ENCODE measurements around the gene ACVR1B. TPM values are rescaled to one million over a fixed set of nuclear protein-coding genes. Genes with fewer than 3 reads are reported as not detected.

Gene ACVR1B
- total and polyA plus RNA-seq, 9 of the 15 experiments (the other 6 are each of a cell fraction or from before 2014, with no cell fraction given), result 0.97 to 15.1 (median 6.8) TPM

DNA sequence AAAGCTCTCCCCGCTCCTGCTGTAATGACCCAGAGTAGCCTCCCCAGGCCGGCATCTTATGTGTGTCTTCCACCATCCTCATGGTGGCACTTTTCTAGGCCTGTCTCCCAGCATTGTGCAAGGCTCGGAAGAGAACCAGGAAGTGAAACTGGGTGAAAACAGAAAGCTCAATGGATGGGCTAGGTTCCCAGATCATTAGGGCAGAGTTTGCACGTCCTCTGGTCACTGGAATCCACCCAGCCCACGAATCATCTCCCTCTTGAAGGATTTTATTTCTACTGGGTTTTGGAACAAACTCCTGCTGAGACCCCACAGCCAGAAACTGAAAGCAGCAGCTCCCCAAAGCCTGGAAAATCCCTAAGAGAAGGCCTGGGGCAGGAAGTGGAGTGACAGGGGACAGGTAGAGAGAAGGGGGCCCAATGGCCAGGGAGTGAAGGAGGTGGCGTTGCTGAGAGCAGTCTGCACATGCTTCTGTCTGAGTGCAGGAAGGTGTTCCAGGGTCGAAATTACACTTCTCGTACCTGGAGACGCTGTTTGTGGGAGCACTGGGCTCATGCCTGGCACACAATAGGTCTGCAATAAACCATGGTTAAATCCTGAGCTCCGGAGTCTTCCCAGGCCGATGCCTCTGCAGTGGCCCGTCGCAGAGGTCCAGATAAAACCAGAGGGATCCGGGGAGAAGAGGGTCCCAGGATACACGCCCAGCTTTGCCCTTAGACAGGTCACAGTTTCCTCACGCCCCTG lies 28.6 kb upstream of the ACVR1B start:
- BruUV-seq (replicated peaks), result no TSS peak
- Histone ChIP-seq H3K9me3 (replicated peaks; ENCODE audit: control insufficient read depth, insufficient read depth, low read depth, low read length) (no peaks in the 10 kb centered on the region), H3K4me3 (no peak overlapping the region), H4K20me1 (replicated peaks; ENCODE audit: control insufficient read depth, insufficient read depth, low read length) (peaks cover 8% of the 10 kb centered on the region; the same call in 1 of the 2 replicates), H2AFZ (ENCODE audit: low read depth, low read length) (peak overlapping the region; percentile 33; the same call in 1 of the 2 replicates), H3K4me1 (replicated peaks in 1 of 2; ENCODE audit: control insufficient read depth in 2 of 2, insufficient read depth in 2 of 2, low read length in 2 of 2) (peaks cover 36 to 40% of the 10 kb centered on the region in 2 experiments), H3K9ac (ENCODE audit: insufficient read depth in 1 of 2, low read depth in 2 of 2, low read length in 2 of 2) (no peak overlapping the region; a peak in 1 of 4 replicates), H3K36me3 (ENCODE audit: control insufficient read depth, insufficient read depth, low read length) (no peaks in the 10 kb centered on the region), H3K79me2 (ENCODE audit: control insufficient read depth, insufficient read depth, low read length) (no peaks in the 10 kb centered on the region), H3K27me3 (ENCODE audit: control insufficient read depth in 2 of 2, insufficient read depth in 2 of 2, low read length in 2 of 2) (no peaks in the 10 kb centered on the region), H3K27ac (ENCODE audit: extremely low read depth, low read depth, low read length) (no peak overlapping the region), H3K9me1 (ENCODE audit: control insufficient read depth, insufficient read depth, low read length) (no peaks in the 10 kb centered on the region), H3K4me2 (ENCODE audit: insufficient read depth, low read length) (no peak overlapping the region)
- 43% methylated on average over 15 of the region's 16 CpGs for WGBS (ENCODE audit: insufficient coverage, low coverage, missing lambda C conversion rate)
- TF ChIP-seq CEBPB (tag; IDR thresholded peaks at IDR 0.05), result peak; percentile 52; the same call in 1 of the 2 replicates
- TF ChIP-seq, protein P1, sequence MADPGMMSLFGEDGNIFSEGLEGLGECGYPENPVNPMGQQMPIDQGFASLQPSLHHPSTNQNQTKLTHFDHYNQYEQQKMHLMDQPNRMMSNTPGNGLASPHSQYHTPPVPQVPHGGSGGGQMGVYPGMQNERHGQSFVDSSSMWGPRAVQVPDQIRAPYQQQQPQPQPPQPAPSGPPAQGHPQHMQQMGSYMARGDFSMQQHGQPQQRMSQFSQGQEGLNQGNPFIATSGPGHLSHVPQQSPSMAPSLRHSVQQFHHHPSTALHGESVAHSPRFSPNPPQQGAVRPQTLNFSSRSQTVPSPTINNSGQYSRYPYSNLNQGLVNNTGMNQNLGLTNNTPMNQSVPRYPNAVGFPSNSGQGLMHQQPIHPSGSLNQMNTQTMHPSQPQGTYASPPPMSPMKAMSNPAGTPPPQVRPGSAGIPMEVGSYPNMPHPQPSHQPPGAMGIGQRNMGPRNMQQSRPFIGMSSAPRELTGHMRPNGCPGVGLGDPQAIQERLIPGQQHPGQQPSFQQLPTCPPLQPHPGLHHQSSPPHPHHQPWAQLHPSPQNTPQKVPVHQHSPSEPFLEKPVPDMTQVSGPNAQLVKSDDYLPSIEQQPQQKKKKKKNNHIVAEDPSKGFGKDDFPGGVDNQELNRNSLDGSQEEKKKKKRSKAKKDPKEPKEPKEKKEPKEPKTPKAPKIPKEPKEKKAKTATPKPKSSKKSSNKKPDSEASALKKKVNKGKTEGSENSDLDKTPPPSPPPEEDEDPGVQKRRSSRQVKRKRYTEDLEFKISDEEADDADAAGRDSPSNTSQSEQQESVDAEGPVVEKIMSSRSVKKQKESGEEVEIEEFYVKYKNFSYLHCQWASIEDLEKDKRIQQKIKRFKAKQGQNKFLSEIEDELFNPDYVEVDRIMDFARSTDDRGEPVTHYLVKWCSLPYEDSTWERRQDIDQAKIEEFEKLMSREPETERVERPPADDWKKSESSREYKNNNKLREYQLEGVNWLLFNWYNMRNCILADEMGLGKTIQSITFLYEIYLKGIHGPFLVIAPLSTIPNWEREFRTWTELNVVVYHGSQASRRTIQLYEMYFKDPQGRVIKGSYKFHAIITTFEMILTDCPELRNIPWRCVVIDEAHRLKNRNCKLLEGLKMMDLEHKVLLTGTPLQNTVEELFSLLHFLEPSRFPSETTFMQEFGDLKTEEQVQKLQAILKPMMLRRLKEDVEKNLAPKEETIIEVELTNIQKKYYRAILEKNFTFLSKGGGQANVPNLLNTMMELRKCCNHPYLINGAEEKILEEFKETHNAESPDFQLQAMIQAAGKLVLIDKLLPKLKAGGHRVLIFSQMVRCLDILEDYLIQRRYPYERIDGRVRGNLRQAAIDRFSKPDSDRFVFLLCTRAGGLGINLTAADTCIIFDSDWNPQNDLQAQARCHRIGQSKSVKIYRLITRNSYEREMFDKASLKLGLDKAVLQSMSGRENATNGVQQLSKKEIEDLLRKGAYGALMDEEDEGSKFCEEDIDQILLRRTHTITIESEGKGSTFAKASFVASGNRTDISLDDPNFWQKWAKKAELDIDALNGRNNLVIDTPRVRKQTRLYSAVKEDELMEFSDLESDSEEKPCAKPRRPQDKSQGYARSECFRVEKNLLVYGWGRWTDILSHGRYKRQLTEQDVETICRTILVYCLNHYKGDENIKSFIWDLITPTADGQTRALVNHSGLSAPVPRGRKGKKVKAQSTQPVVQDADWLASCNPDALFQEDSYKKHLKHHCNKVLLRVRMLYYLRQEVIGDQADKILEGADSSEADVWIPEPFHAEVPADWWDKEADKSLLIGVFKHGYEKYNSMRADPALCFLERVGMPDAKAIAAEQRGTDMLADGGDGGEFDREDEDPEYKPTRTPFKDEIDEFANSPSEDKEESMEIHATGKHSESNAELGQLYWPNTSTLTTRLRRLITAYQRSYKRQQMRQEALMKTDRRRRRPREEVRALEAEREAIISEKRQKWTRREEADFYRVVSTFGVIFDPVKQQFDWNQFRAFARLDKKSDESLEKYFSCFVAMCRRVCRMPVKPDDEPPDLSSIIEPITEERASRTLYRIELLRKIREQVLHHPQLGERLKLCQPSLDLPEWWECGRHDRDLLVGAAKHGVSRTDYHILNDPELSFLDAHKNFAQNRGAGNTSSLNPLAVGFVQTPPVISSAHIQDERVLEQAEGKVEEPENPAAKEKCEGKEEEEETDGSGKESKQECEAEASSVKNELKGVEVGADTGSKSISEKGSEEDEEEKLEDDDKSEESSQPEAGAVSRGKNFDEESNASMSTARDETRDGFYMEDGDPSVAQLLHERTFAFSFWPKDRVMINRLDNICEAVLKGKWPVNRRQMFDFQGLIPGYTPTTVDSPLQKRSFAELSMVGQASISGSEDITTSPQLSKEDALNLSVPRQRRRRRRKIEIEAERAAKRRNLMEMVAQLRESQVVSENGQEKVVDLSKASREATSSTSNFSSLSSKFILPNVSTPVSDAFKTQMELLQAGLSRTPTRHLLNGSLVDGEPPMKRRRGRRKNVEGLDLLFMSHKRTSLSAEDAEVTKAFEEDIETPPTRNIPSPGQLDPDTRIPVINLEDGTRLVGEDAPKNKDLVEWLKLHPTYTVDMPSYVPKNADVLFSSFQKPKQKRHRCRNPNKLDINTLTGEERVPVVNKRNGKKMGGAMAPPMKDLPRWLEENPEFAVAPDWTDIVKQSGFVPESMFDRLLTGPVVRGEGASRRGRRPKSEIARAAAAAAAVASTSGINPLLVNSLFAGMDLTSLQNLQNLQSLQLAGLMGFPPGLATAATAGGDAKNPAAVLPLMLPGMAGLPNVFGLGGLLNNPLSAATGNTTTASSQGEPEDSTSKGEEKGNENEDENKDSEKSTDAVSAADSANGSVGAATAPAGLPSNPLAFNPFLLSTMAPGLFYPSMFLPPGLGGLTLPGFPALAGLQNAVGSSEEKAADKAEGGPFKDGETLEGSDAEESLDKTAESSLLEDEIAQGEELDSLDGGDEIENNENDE (IDR thresholded peaks at IDR 0.05; ENCODE audit: low read depth, low read length), result no peak
- FAIRE-seq, result no peak
- ChIA-PET POLR2A (interaction anchor here (0.7 to 1.8 kb wide), 4 partner anchors 8 to 1203 kb away, joined by 3 to 5 read pairs (median 4); no protein-coding TSS in a partner anchor), CTCF (ENCODE audit: low intra/inter-chr PET ratio) (interaction anchor here (0.7 to 1.8 kb wide), 2 partner anchors 15 to 28 kb away, joined by 3 to 11 read pairs; no protein-coding TSS in a partner anchor)
- intact Hi-C loops (cut with micrococcal nuclease), result loop anchor here (1.0 kb wide), 1 partner anchor 28 kb away; no protein-coding TSS in a partner anchor
- DNase-seq (ENCODE audit: extremely low read depth in 1 of 4, low spot score in 3 of 4), result no peak
- in situ Hi-C loops (cut with MboI), result no loop called here
- ATAC-seq, result no peak
